SK-N-SH (cell line): ENCODE results near the gene EPB41L2. TPM values are rescaled to one million over a fixed set of nuclear protein-coding genes. Genes with fewer than 3 reads are reported as not detected.

Experiments used
- CTCF ChIA-PET: fragments of 300-600, 350-600 bp; formaldehyde crosslinking; extraction: SDS; loops from one replicate; lab custom pipeline; 2021; lab: Yijun Ruan, JAX
- POLR2A ChIA-PET: fragments of 350-600 bp; sonication (Branson Sonifier 250); formaldehyde crosslinking; extraction: SDS; loops from one replicate; lab custom pipeline; 2020; ENCODE audit warnings: antibody characterized with exemption, inconsistent platforms; lab: Yijun Ruan, JAX
- DNase-seq: peaks from one replicate; pipeline ENCODE4 v3.0.0; 2012
- H2AFZ ChIP-seq: fragments of 200-600 bp; sonication (generic); 2 replicates; pipeline ENCODE4 v1.8.1; 2016; ENCODE audit warnings: antibody characterized with exemption, mild to moderate bottlenecking, low read depth
- H3F3A ChIP-seq: fragments of 200-600 bp; sonication (generic); replicated peaks from 2 replicates; pipeline ENCODE3; 2016; ENCODE audit warnings: antibody characterized with exemption, mild to moderate bottlenecking; ENCODE audit not compliant: insufficient read depth
- H3K27ac ChIP-seq, 2 experiments: fragments of 200-500 bp in 1 of 2; fragments of 200-600 bp in 1 of 2; sonication (Bioruptor generic) in 1 of 2; sonication (generic), shearing (Covaris generic) in 1 of 2; 2 replicates each; pipeline versions ENCODE4 v1.5.1 to v1.6.1; 2014 to 2016; ENCODE audit warnings: low read depth in 2 of 2, inconsistent platforms in 1 of 2, low read length in 1 of 2, mild to moderate bottlenecking in 1 of 2, mixed read lengths in 1 of 2
- H3K27me3 ChIP-seq: fragments of 200-600 bp; sonication (generic), shearing (Covaris generic); 2 replicates; pipeline ENCODE4 v1.6.1; 2016; ENCODE audit warnings: mixed run types; ENCODE audit not compliant: insufficient read depth
- H3K36me3 ChIP-seq, 2 experiments: fragments of 200-500 bp in 1 of 2; fragments of 200-600 bp in 1 of 2; sonication (Bioruptor generic) in 1 of 2; sonication (generic) in 1 of 2; replicated peaks in 1 of 2; 2 replicates each; pipeline versions ENCODE3 to v1.5.1; 2014 to 2016; ENCODE audit warnings: low read length in 1 of 2, mild to moderate bottlenecking in 1 of 2; ENCODE audit not compliant: insufficient read depth in 2 of 2, control insufficient read depth in 1 of 2
- H3K4me1 ChIP-seq, 2 experiments: fragments of 200-500 bp in 1 of 2; fragments of 200-600 bp in 1 of 2; sonication (Bioruptor generic) in 1 of 2; sonication (generic), shearing (Covaris generic) in 1 of 2; 2 replicates each; pipeline versions ENCODE4 v1.5.1 to v1.6.1; 2014 to 2016; ENCODE audit warnings: low read depth in 1 of 2, low read length in 1 of 2, mixed run types in 1 of 2; ENCODE audit not compliant: insufficient read depth in 2 of 2, control insufficient read depth in 1 of 2
- H3K4me2 ChIP-seq: fragments of 200-600 bp; sonication (generic), shearing (Covaris generic); 2 replicates; pipeline ENCODE4 v1.6.1; 2017; ENCODE audit warnings: mixed run types
- H3K4me3 ChIP-seq, 2 experiments: fragments of 200-500 bp in 1 of 2; fragments of 200-600 bp in 1 of 2; sonication (Bioruptor generic) in 1 of 2; sonication (generic), shearing (Covaris generic) in 1 of 2; 2 replicates each; pipeline versions ENCODE4 v1.5.1 to v1.8.1; 2014 to 2016; ENCODE audit warnings: low read depth in 2 of 2, inconsistent platforms in 1 of 2, low read length in 1 of 2, mild to moderate bottlenecking in 1 of 2, mixed read lengths in 1 of 2, moderate library complexity in 1 of 2
- H3K79me2 ChIP-seq: fragments of 200-600 bp; sonication (generic); 2 replicates; pipeline ENCODE4 v1.8.1; 2017; ENCODE audit warnings: mild to moderate bottlenecking; ENCODE audit not compliant: insufficient read depth
- H3K9ac ChIP-seq: fragments of 200-600 bp; sonication (generic); 2 replicates; pipeline ENCODE4 v1.6.1; 2017; ENCODE audit warnings: mixed run types
- H3K9me2 ChIP-seq: fragments of 200-600 bp; sonication (generic); 2 replicates; pipeline ENCODE4 v1.6.1; 2017; ENCODE audit warnings: mixed run types
- H3K9me3 ChIP-seq: fragments of 200-600 bp; sonication (generic); 2 replicates; pipeline ENCODE4 v1.6.1; 2017; ENCODE audit warnings: mixed run types, mild to moderate bottlenecking, moderate library complexity
- H4K20me1 ChIP-seq: fragments of 200-600 bp; sonication (generic); 2 replicates; pipeline ENCODE4 v1.6.1; 2017; ENCODE audit warnings: mild to moderate bottlenecking, mixed run types; ENCODE audit not compliant: insufficient read depth
- EP300 ChIP-seq, 2 experiments: IDR thresholded peaks; 2 replicates each; pipeline versions ENCODE4 v1.4.0 to v1.6.1; 2012; ENCODE audit warnings: borderline replicate concordance in 1 of 2, low read depth in 1 of 2, low read length in 1 of 2
- FOXJ3 ChIP-seq: sonication (generic); formaldehyde crosslinking; IDR thresholded peaks from 2 replicates; pipeline ENCODE4 v1.5.1; 2020; ENCODE audit warnings: mild to moderate bottlenecking, missing genetic modification reagents
- FOXM1 ChIP-seq: IDR thresholded peaks from 2 replicates; pipeline ENCODE4 v1.4.0; 2012; ENCODE audit warnings: low read depth, mild to moderate bottlenecking
- GATA2 ChIP-seq: sonication (generic); formaldehyde crosslinking; IDR thresholded peaks from 2 replicates; pipeline ENCODE4 v1.5.0; 2020; ENCODE audit warnings: mild to moderate bottlenecking, missing genetic modification reagents
- NRF1 ChIP-seq: IDR thresholded peaks from 2 replicates; pipeline ENCODE4 v1.6.1; 2012; ENCODE audit warnings: low read depth, mild to moderate bottlenecking, low read length
- PBX3 ChIP-seq: IDR thresholded peaks from 2 replicates; pipeline ENCODE4; 2012
- REST ChIP-seq: IDR thresholded peaks from 2 replicates; pipeline ENCODE4 v1.6.1; 2012; ENCODE audit warnings: mild to moderate bottlenecking, low read depth, low read length, moderate library complexity
- RFX5 ChIP-seq: IDR thresholded peaks from 2 replicates; pipeline ENCODE4 v1.6.1; 2012; ENCODE audit warnings: mild to moderate bottlenecking, improper control_type of control experiment, low read length
- RXRA ChIP-seq: IDR thresholded peaks from 2 replicates; pipeline ENCODE4 v1.4.0; 2012; ENCODE audit warnings: low read depth, mild to moderate bottlenecking, borderline replicate concordance
- SMC3 ChIP-seq: IDR thresholded peaks from 2 replicates; pipeline ENCODE4 v1.6.1; 2012; ENCODE audit warnings: low read depth, low read length, improper control_type of control experiment
- ZBTB33 ChIP-seq: IDR thresholded peaks from 2 replicates; pipeline ENCODE4 v1.4.0; 2012; ENCODE audit warnings: low read depth, borderline replicate concordance
- WGBS: methylation state at CpG from one replicate; pipeline ENCODE4 v1.1.6; 2017; ENCODE audit warnings: low lambda C conversion rate; 5-methylcytosine and 5-hydroxymethylcytosine counted together
- polyA plus RNA-seq, 3 experiments: library from polyadenylated mRNA; depleted of rRNA; stranded (reverse); fragments of >200 nt; gene quantifications; 2 replicates each; pipeline ENCODE4 v1.2.3, GENCODE V29; 2012
- TF ChIP-seq, protein P1 (sequence below): IDR thresholded peaks from 2 replicates; pipeline ENCODE4 v1.4.0; 2012; ENCODE audit warnings: low read depth, borderline replicate concordance

EPB41L2 gene
- polyA plus RNA-seq, 1 of the 3 experiments (the other 2 are of a cell fraction) = 1.4 TPM

DNA sequence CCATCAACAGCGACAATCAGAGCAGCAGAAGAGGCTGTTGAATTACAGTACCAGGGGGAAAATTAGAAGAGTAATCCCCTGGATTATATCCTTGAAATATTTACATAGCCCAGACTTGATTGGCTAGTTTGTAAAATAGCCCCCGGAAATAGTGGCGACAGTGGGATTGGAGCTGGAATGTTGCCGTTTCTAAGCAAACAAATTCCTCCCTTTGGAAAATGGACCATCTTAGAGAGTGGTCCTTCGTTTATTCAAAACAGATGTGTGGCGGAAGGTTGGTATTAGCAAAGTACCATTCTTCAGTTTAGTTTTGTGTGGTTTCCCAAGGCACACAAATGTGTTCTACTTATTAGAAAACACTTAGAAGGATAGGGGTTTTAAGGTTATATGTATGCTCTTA is 4.5 kb upstream of the EPB41L2 start:
- no peaks in the 10 kb centered on the region for H4K20me1 ChIP-seq
- CTCF ChIA-PET = no interaction called here
- WGBS = 48% methylated on average over 6 of the region's 6 CpGs

More for the DNA sequence above, 4.5 kb upstream of the EPB41L2 start:
- TF ChIP-seq RFX5 (no peak), FOXJ3 (no peak), GATA2 (CRISPR knock-in tag) (no peak), EP300 (IDR thresholded peaks at IDR 0.05; ENCODE audit: borderline replicate concordance in 1 of 2, low read depth in 1 of 2, low read length in 1 of 2) (no peak), FOXM1 (no peak), SMC3 (no peak), PBX3 (no peak), NRF1 (no peak), RXRA (no peak), REST (no peak), ZBTB33 (no peak)
- TF ChIP-seq, protein P1, sequence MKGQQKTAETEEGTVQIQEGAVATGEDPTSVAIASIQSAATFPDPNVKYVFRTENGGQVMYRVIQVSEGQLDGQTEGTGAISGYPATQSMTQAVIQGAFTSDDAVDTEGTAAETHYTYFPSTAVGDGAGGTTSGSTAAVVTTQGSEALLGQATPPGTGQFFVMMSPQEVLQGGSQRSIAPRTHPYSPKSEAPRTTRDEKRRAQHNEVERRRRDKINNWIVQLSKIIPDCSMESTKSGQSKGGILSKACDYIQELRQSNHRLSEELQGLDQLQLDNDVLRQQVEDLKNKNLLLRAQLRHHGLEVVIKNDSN = no peak
- Histone ChIP-seq H3K36me3 (no peaks in the 10 kb centered on the region), H3K9me2 (no peaks in the 10 kb centered on the region), H3K27me3 (peaks cover 33% of the 10 kb centered on the region; the same call in 1 of the 2 replicates), H3F3A (no peaks in the 10 kb centered on the region), H3K9me3 (no peaks in the 10 kb centered on the region), H3K4me1 (no peaks in the 10 kb centered on the region; a peak in 1 of 4 replicates), H3K4me2 (no peak overlapping the region), H3K79me2 (no peaks in the 10 kb centered on the region), H3K9ac (no peak overlapping the region), H3K4me3 (no peak overlapping the region), H3K27ac (no peak overlapping the region), H2AFZ (no peak overlapping the region)
- DNase-seq = no peak
- POLR2A ChIA-PET = no interaction called here
